Measurements from ENCODE around the gene IGFN1. TPM values are rescaled to one million over a fixed set of nuclear protein-coding genes. Genes with fewer than 3 reads are reported as not detected.

The IGFN1 gene
- total RNA-seq, 1 experiment from 2014 or later: not detected

GRCh38 chr1:201194046-201194445 is 3.4 kb downstream of the IGFN1 start:
- H2AK5ac ChIP-seq (ENCODE audit: insufficient read length, low read length): no peak overlapping the region
- no peaks in the 10 kb centered on the region for H3K23me2 ChIP-seq (ENCODE audit: insufficient read length, low read depth, low read length, poor library complexity, severe bottlenecking)
- Mint-ChIP-seq H3K27ac (peak overlapping the region in 1 of 3 experiments; percentile 57; a peak in 1 of 7 replicates), H3K4me1 (peaks cover 7 to 18% of the 10 kb centered on the region in 2 experiments), H3K4me3 (no peak overlapping the region), H3K36me3 (ENCODE audit: insufficient read depth in 1 of 3, low read depth in 3 of 3) (no peaks in the 10 kb centered on the region), H3K9me3 (no peaks in the 10 kb centered on the region), H3K27me3 (ENCODE audit: low read depth) (peaks cover 11% of the 10 kb centered on the region)
- H3K56ac ChIP-seq (ENCODE audit: insufficient read length, low read depth, low read length): no peak overlapping the region
- WGBS (ENCODE audit: extremely low coverage, insufficient read length, low lambda C conversion rate): no CpG with 5 or more reads among the region's 6 CpGs
- H3K9me3 ChIP-seq (ENCODE audit: control insufficient read depth, low read depth, low read length): no peaks in the 10 kb centered on the region
- H3K79me2 ChIP-seq (ENCODE audit: insufficient read depth, low read length): no peaks in the 10 kb centered on the region
- H2BK12ac ChIP-seq (ENCODE audit: insufficient read length, low read depth, low read length): no peak overlapping the region
- H3K18ac ChIP-seq (ENCODE audit: insufficient read length, low read depth, low read length): no peak overlapping the region
- DNase-seq: no peak
- TF ChIP-seq CTCF (conservative IDR thresholded peaks at IDR 0.05): no peak
- no peak overlapping the region for H2BK20ac ChIP-seq (ENCODE audit: low read depth, low read length, poor library complexity, severe bottlenecking)
- H2BK5ac ChIP-seq (ENCODE audit: insufficient read length, low read length): no peak overlapping the region
- no peaks in the 10 kb centered on the region for H4K20me1 ChIP-seq (ENCODE audit: control insufficient read depth, insufficient read depth, insufficient read length)
- no peak overlapping the region for H2BK15ac ChIP-seq (ENCODE audit: low read depth, low read length)
- H4K8ac ChIP-seq (replicated peaks; ENCODE audit: insufficient read length, low read depth, low read length): no peak overlapping the region
- H3K9ac ChIP-seq (ENCODE audit: extremely low read depth, insufficient read length, low read length): no peak overlapping the region
- H3K27me3 ChIP-seq (ENCODE audit: insufficient read depth, low read length): no peaks in the 10 kb centered on the region
- H3T11ph ChIP-seq (ENCODE audit: low read length): no peak overlapping the region
- H3K23ac ChIP-seq (ENCODE audit: insufficient read length, low read depth, low read length): no peak overlapping the region
- H2AFZ ChIP-seq (ENCODE audit: low read length): no peak overlapping the region
- no peak overlapping the region for H4K91ac ChIP-seq (ENCODE audit: insufficient read length, low read depth, low read length)
- H3K14ac ChIP-seq (ENCODE audit: insufficient read depth, low read length): 0 out of 2 replicates have a peak overlapping the region, but pooled peaks have one; percentile 20
- no peak overlapping the region for H3K27ac ChIP-seq (ENCODE audit: insufficient read length, low read depth, low read length)
- no peaks in the 10 kb centered on the region for H3K4me1 ChIP-seq (ENCODE audit: insufficient read depth, low read length)
- H2BK120ac ChIP-seq (ENCODE audit: low read depth, low read length, poor library complexity, severe bottlenecking): no peak overlapping the region
- H3K79me1 ChIP-seq (ENCODE audit: insufficient read depth, low read depth, low read length, poor library complexity, severe bottlenecking): no peaks in the 10 kb centered on the region
- H3K4me2 ChIP-seq (ENCODE audit: insufficient read depth, insufficient read length, low read length): no peak overlapping the region
- no peak overlapping the region for H4K5ac ChIP-seq (ENCODE audit: insufficient read length, low read depth, low read length)
- no peak overlapping the region for H3K4ac ChIP-seq (ENCODE audit: low read depth, low read length)
